Pancreas (tissue), 10 donors: ENCODE results near the gene KRTAP5-3. TPM values are rescaled to one million over a fixed set of nuclear protein-coding genes. Genes with fewer than 3 reads are reported as not detected.
"Not testable (repeated sequence)": the region's sequence is repeated elsewhere in the genome, so short reads cannot be mapped to it uniquely, and the experiment has no call there.

Source experiments
- ATAC-seq, 4 donors: fragments of 200-7000 bp; cut with Tn5 transposase; one replicate each; pipeline versions ENCODE4 v1.8.0 to v1.9.1; 2020; ENCODE audit warnings: mild to moderate bottlenecking in 4 of 4, moderate library complexity in 4 of 4
- DNase-seq, 6 donors: peaks; one replicate each; pipeline ENCODE4 v3.0.0-alpha.2; 2020
- FAIRE-seq: peaks from 2 replicates; lab custom pipeline; 2012; peaks lifted over from hg19 to GRCh38; lab: Jason Lieb, UNC
- H3K27ac ChIP-seq, 4 donors: fragments of 200-600 bp; sonication (generic); 1 replicate in 3 of 4; 2 replicates in 1 of 4; pipeline versions ENCODE4 v1.5.0 to v1.8.0; 2020
- H3K27me3 ChIP-seq, 4 donors: fragments of 200-600 bp; one replicate each; pipeline ENCODE4 v1.8.0; 2021
- H3K36me3 ChIP-seq, 3 donors: fragments of 200-600 bp; sonication (generic) in 1 of 3; one replicate each; pipeline versions ENCODE4 v1.5.0 to v1.8.0; 2020 to 2021
- H3K4me1 ChIP-seq, 3 donors: fragments of 200-600 bp; one replicate each; pipeline ENCODE4 v1.8.0; 2021
- H3K4me3 ChIP-seq, 4 donors: fragments of 200-600 bp; sonication (generic) in 2 of 4; one replicate each; pipeline versions ENCODE4 v1.5.0 to v1.8.0; 2020 to 2021
- H3K9me3 ChIP-seq, 4 donors: fragments of 200-600 bp; one replicate each; pipeline ENCODE4 v1.8.0; 2021
- CTCF ChIP-seq, 4 donors: fragments of 200-600 bp; sonication (generic) in 3 of 4; IDR thresholded peaks; one replicate each; pipeline versions ENCODE4 v1.5.0 to v1.8.0; 2021; ENCODE audit warnings: antibody characterized with exemption in 4 of 4
- WGBS, 2 donors: extraction: QIAGEN DNeasy Blood & Tissue Kit; methylation state at CpG; one replicate each; pipeline ENCODE4 v1.1.7; 2013; 5-methylcytosine and 5-hydroxymethylcytosine counted together
- intact Hi-C, 3 donors: fragments of 100-400 bp; cut with DNase I; formaldehyde crosslinking; loops; one replicate each; pipeline versions ENCODE4 v1.11.1 to v1.14.2; 2022
- polyA plus RNA-seq, 2 donors: library from polyadenylated mRNA; stranded (reverse); fragments of 200-250 nt; gene quantifications; one replicate each; pipeline ENCODE4 v1.2.3, GENCODE V29; 2013
- total RNA-seq, 6 donors: library from RNA; stranded (reverse); fragmentation: NEBNext Ultra II Directional in 4 of 6; extraction: Animal tissue kit (Norgen Biotek cat#: 25700) in 4 of 6; gene quantifications; one replicate each; pipeline versions ENCODE4 v1.2.1 to v1.2.4, GENCODE V29; 2021 to 2023
- donor health status: healthy with polysubstance abuse.
- donor health status: DM: no; HTN: no; CAD: no; lungs with moderate emphysema.
- donor health status: DM: no; HTN: no; CAD: no.
- donor health status: control.
- donor health status: control.
- donor health status: Bipolar disorder and iron deficiency.
- donor health status: DM: yes; HTN: yes; CAD: no.
- donor health status: DM: no; HTN: no; CAD: no.
- donor health status: DM: no; HTN: no; CAD: no.
- donor health status: DM: yes; HTN: yes; CAD: no.

Gene KRTAP5-3
- total and polyA plus RNA-seq, 8 donors: not detected

- 78 to 86% methylated on average over 9 of the region's 9 CpGs for WGBS, 2 donors
- no peaks in the 10 kb centered on the region for H3K27me3 ChIP-seq
- ATAC-seq: no peak
Observed at GRCh38 chr11:1623716-1624115, 15.5 kb upstream of the KRTAP5-3 start.

GRCh38 chr11:1622086-1622485, 13.8 kb upstream of the KRTAP5-3 start, which contains the start of gene KRTAP5-4:
Gene KRTAP5-4 (minus strand): TSS chr11:1622138. CDS start chr11:1622093, 45 bp downstream.
- H3K4me3 ChIP-seq: no peak within 1 kb of the TSS
- H3K4me1 ChIP-seq: no peaks in the 10 kb centered on the region
- no peaks in the 10 kb centered on the region for H3K9me3 ChIP-seq
- intact Hi-C loops: no loop called here
- DNase-seq: no peak
- FAIRE-seq: no peak
- ATAC-seq: peak in 3 of 4 donors; percentile 44 to 69 (median 49)
- no peak for TF ChIP-seq CTCF (IDR thresholded peaks at IDR 0.05)
- no peaks in the 10 kb centered on the region for H3K27me3 ChIP-seq
- H3K27ac ChIP-seq: no peak within 1 kb of the TSS
- no peaks in the 10 kb centered on the region for H3K36me3 ChIP-seq
- WGBS, 2 donors: 13 to 20% methylated on average over 1 of the region's 1 CpG

More at GRCh38 chr11:1623716-1624115, 15.5 kb upstream of the KRTAP5-3 start:
- DNase-seq (no peak), FAIRE-seq (no peak)
- intact Hi-C loops: no loop called here
- no peak overlapping the region for H3K27ac ChIP-seq
- TF ChIP-seq CTCF (IDR thresholded peaks at IDR 0.05): no peak
- H3K9me3 ChIP-seq: no peaks in the 10 kb centered on the region
- H3K4me3 ChIP-seq: no peak overlapping the region
- no peaks in the 10 kb centered on the region for H3K4me1 ChIP-seq
- H3K36me3 ChIP-seq: no peaks in the 10 kb centered on the region

GRCh38 chr11:1619449-1619848, 11.2 kb upstream of the KRTAP5-3 start:
- ATAC-seq (no peak), DNase-seq (no peak), FAIRE-seq (no peak)
- 57 to 65% methylated on average over 10 of the region's 10 CpGs for WGBS, 2 donors
- Histone ChIP-seq H3K27me3 (no peaks in the 10 kb centered on the region), H3K9me3 (no peaks in the 10 kb centered on the region), H3K27ac (no peak overlapping the region), H3K4me3 (no peak overlapping the region), H3K4me1 (no peaks in the 10 kb centered on the region), H3K36me3 (no peaks in the 10 kb centered on the region)
- intact Hi-C loops: no loop called here
- TF ChIP-seq CTCF (IDR thresholded peaks at IDR 0.05): no peak

DNA sequence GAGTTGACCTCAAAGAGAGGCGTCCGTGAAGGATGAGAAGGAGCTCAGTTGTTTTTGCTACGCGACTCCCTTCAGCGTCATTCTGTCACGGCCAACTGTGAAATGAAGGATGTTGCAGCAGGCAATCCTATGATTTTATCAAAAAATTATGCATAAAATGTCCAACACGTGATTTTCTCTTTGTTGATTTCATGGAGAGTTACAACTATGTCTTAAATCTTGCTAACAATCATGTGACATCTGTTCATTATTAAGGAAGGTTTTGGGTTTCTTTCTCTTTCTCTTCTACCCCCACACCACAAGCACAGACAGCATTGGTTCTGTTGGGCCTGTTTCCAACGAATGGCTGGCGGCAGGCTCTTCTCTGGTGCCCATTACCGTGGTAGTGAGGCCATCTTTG, 10.0 kb upstream of the KRTAP5-3 start:
- intact Hi-C loops: no loop called here
- no peak overlapping the region for H3K27ac ChIP-seq
- TF ChIP-seq CTCF (IDR thresholded peaks at IDR 0.05): no peak
- 82% methylated on average over 10 of the region's 10 CpGs for WGBS, 2 donors
- H3K27me3 ChIP-seq: no peaks in the 10 kb centered on the region
- no peaks in the 10 kb centered on the region for H3K4me1 ChIP-seq
- no peaks in the 10 kb centered on the region for H3K36me3 ChIP-seq
- DNase-seq (no peak), ATAC-seq (no peak), FAIRE-seq (no peak)
- H3K9me3 ChIP-seq: no peaks in the 10 kb centered on the region
- H3K4me3 ChIP-seq: no peak overlapping the region

DNA sequence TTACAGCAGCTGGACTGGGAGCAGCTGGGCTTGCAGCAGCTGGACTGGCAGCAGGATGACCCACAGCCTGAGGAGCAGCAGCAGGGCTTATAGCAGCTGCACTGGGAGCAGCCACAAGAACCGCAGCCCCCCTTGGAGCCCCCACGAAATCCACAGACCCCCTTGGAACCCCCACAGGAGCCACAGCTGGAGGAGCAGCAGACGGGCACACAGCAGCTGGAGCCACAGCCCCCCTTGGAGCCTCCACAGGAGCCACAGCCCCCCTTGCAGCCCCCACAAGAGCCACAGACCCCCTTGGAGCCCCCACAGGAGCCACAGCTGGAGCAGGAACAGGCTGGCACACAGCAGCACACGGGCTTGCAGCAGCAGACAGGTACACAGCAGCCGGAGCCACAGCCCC, 362 bp downstream of the KRTAP5-3 start:
- H3K4me3 ChIP-seq, intact Hi-C loops, ATAC-seq, H3K4me1 ChIP-seq, H3K9me3 ChIP-seq, DNase-seq, FAIRE-seq, H3K27me3 ChIP-seq, H3K27ac ChIP-seq, H3K36me3 ChIP-seq: not testable (repeated sequence)
- 46 to 67% methylated on average over 5 of the region's 5 CpGs for WGBS, 2 donors

- H3K36me3 ChIP-seq, H3K4me1 ChIP-seq, H3K27me3 ChIP-seq, H3K4me3 ChIP-seq, DNase-seq, H3K27ac ChIP-seq, FAIRE-seq, ATAC-seq, intact Hi-C loops, H3K9me3 ChIP-seq: not testable (repeated sequence)
- WGBS, 2 donors: 64 to 69% methylated on average over 18 of the region's 18 CpGs
Observed at GRCh38 chr11:1607156-1607845, 962 bp downstream of the KRTAP5-3 start.

GRCh38 chr11:1605923-1606322, 2.3 kb downstream of the KRTAP5-3 start:
- H3K4me3 ChIP-seq, ATAC-seq, DNase-seq, H3K9me3 ChIP-seq, H3K4me1 ChIP-seq, H3K27ac ChIP-seq, FAIRE-seq, H3K36me3 ChIP-seq, H3K27me3 ChIP-seq, intact Hi-C loops: not testable (repeated sequence)
- 84 to 86% methylated on average over 13 of the region's 13 CpGs for WGBS, 2 donors
